ENCODE results near the gene CAPG. TPM values are rescaled to one million over a fixed set of nuclear protein-coding genes. Genes with fewer than 3 reads are reported as not detected.
A peak's percentile ranks its signal among the peaks of the same experiment; 100 is the strongest.

CAPG gene
- total and polyA plus RNA-seq, 2 donors from 2014 or later, result 361 to 377 TPM

GRCh38 chr2:85458601-85459563 is 48.7 kb upstream of the CAPG start:
- Histone ChIP-seq H3K27ac (ENCODE audit: low read depth in 2 of 2, low read length in 2 of 2) (no peak overlapping the region), H3K4me1 (ENCODE audit: control insufficient read depth in 2 of 3, insufficient read depth in 2 of 3, low read depth in 1 of 3, low read length in 3 of 3) (no peaks in the 10 kb centered on the region), H3K9me3 (ENCODE audit: control insufficient read depth in 2 of 3, insufficient read depth in 1 of 3, low read length in 3 of 3) (no peaks in the 10 kb centered on the region), H3K4me3 (ENCODE audit: low read length in 3 of 3) (no peak overlapping the region), H3K9ac (ENCODE audit: low read length in 3 of 3) (no peak overlapping the region), H3K36me3 (ENCODE audit: control insufficient read depth in 2 of 3, insufficient read depth in 3 of 3, low read length in 3 of 3) (no peaks in the 10 kb centered on the region), H3K27me3 (ENCODE audit: control insufficient read depth, insufficient read depth, low read length) (no peaks in the 10 kb centered on the region)
- FAIRE-seq, result no peak
- intact Hi-C loops (cut with DNase I), result no loop called here
- TF ChIP-seq CTCF (IDR thresholded peaks at IDR 0.05; ENCODE audit: borderline replicate concordance, extremely low read depth, insufficient read depth), result no peak
- peak in 3 of 5 donors; percentile 43 to 56 (median 43) for DNase-seq

- Histone ChIP-seq H3K4me1 (ENCODE audit: control insufficient read depth in 2 of 3, insufficient read depth in 2 of 3, low read depth in 1 of 3, low read length in 3 of 3) (no peaks in the 10 kb centered on the region), H3K9ac (ENCODE audit: low read length in 3 of 3) (no peak overlapping the region), H3K27ac (ENCODE audit: low read depth in 2 of 2, low read length in 2 of 2) (no peak overlapping the region), H3K9me3 (ENCODE audit: control insufficient read depth in 2 of 3, insufficient read depth in 1 of 3, low read length in 3 of 3) (no peaks in the 10 kb centered on the region), H3K4me3 (ENCODE audit: low read length in 3 of 3) (no peak overlapping the region), H3K27me3 (ENCODE audit: control insufficient read depth, insufficient read depth, low read length) (no peaks in the 10 kb centered on the region), H3K36me3 (ENCODE audit: control insufficient read depth in 2 of 3, insufficient read depth in 3 of 3, low read length in 3 of 3) (no peaks in the 10 kb centered on the region)
- peak in 1 of 5 donors; percentile 5 for DNase-seq
- no peak for TF ChIP-seq CTCF (IDR thresholded peaks at IDR 0.05; ENCODE audit: borderline replicate concordance, extremely low read depth, insufficient read depth)
- no peak for FAIRE-seq
- intact Hi-C loops (cut with DNase I), result no loop called here
Measured at GRCh38 chr2:85457877-85458316, 47.7 kb upstream of the CAPG start.

- H3K27me3 ChIP-seq (ENCODE audit: control insufficient read depth, insufficient read depth, low read length), result no peaks in the 10 kb centered on the region
- intact Hi-C loops (cut with DNase I), result no loop called here
- H3K4me3 ChIP-seq (ENCODE audit: low read length in 3 of 3), result no peak overlapping the region
- H3K9me3 ChIP-seq (ENCODE audit: control insufficient read depth in 2 of 3, insufficient read depth in 1 of 3, low read length in 3 of 3), result no peaks in the 10 kb centered on the region
- H3K9ac ChIP-seq (ENCODE audit: low read length in 3 of 3), result no peak overlapping the region
- no peak overlapping the region for H3K27ac ChIP-seq (ENCODE audit: low read depth in 2 of 2, low read length in 2 of 2)
- no peak for DNase-seq
- no peak for TF ChIP-seq CTCF (IDR thresholded peaks at IDR 0.05; ENCODE audit: borderline replicate concordance, extremely low read depth, insufficient read depth)
- FAIRE-seq, result no peak
- H3K36me3 ChIP-seq (ENCODE audit: control insufficient read depth in 2 of 3, insufficient read depth in 3 of 3, low read length in 3 of 3), result no peaks in the 10 kb centered on the region
- no peaks in the 10 kb centered on the region for H3K4me1 ChIP-seq (ENCODE audit: control insufficient read depth in 2 of 3, insufficient read depth in 2 of 3, low read depth in 1 of 3, low read length in 3 of 3)
Measured at GRCh38 chr2:85457043-85457442, 46.9 kb upstream of the CAPG start.
